Head of caudate nucleus (tissue), 42 donors: Measurements from ENCODE around the gene TEX12.
"Not testable (repeated sequence)": the region's sequence is repeated elsewhere in the genome, so short reads cannot be mapped to it uniquely, and the experiment has no call there.

Experiments
- DNase-seq, 42 donors: peaks; one replicate each; pipeline versions ENCODE4 v3.0.0 to v3.0.0-alpha.2; 2020 to 2021; ENCODE audit warnings: mixed read lengths in 7 of 42
- intact Hi-C: fragments of 100-400 bp; cut with DNase I; formaldehyde crosslinking; loops from one replicate; pipeline ENCODE4 v1.15.0; 2022

TEX12 gene

DNA sequence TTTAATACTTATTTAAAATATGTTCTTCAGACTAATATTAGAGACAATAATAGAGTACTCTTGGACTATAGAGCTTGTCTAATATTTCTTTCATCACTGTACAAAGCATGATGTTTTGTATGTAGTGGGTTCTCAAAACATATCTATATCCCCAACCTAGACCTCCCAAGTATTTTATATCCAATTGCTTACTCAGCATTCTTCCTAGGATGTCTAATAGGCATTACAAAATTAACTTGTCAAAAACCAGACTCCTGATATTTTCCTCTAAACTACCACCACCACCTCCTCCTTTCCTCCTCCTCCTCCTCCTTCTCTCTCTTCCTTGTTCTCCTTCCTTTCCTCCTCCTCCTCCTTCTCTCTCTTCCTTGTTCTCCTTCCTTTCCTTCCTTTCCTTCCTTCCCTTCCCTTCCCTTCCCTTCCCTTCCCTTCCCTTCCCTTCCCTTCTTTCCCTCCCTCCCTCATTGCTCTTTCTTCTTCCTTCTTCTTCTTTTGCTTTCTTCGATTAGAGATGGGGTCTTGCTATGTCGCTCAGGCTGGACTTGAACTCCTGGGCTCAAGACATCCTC lies 29.4 kb downstream of the TEX12 start:
- intact Hi-C loops = no loop called here
- DNase-seq = no peak

DNA sequence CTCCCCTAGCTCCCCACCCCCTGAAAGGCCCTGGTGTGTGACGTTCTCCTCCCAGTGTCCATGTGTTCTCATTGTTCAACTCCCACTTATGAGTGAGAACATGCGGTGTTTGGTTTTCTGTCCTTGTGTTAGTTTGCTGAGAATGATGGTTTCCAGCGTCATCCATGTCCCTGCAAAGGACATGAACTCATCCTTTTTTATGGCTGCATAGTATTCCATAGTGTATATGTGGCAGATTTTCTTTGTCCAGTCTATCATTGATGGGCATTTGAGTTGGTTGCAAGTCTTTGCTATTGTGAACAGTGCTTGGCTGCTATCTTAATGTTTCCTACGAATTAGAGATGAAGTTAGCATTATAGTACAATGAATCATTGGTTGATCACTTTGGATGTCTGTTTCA lies 31.9 kb downstream of the TEX12 start:
- DNase-seq, intact Hi-C loops: not testable (repeated sequence)

DNA sequence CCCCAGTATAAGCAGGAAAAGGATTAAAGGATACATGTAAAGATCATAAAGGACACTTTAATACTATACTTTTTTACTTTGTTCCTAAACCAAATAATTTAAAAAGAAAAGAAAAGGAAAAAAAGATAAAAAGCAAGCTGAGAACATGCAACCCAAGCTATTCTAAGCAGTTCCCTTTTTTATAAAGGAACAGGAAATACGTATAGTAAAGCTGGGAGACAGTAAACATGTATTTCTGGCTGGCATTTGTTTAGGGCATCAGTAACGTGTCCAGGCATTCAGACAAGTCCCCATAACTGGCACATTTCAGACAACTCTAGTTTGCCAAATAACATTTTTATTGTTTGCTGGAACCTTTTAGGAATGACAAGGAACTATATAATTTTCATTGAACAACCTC lies 33.1 kb downstream of the TEX12 start:
- intact Hi-C loops = no loop called here
- DNase-seq = no peak

DNA sequence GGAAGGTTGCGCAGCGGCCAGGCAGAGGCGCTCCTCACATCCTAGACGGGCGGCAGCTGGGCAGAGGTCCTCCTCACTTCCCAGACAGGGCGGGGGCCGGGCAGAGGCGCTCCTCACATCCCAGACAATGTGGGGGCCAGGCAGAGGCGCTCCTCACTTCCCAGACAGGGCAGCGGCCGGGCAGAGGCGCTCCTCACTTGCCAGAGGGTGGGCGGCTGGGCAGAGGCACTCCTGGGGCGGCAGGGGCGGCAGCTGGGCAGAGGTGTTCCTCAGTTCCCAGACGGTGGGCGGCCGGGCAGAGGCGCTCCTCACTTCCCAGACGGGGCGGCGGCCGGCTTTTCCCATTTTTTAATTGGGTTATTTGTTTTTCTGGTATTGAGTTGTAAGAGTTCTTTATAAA lies 38.9 kb downstream of the TEX12 start:
- peak in 1 of 42 donors; percentile 49 for DNase-seq
- intact Hi-C loops = no loop called here

DNA sequence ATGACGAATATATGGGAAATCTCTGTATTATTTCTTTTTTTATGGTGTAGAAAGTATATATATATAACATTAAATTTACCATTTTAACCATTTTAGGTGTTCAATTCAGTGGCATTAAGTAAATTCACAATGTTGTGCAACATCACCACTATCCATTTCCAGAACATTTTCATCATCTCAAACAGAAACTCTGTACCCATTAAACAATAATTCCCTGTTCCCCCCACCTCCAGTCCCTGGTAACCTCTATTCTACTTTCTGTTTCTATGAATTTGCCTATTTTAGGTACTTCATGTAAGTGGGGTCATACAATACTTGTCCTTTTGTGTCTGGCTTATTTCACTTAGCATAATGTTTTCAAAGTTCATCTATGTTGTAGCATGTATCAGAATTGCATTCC lies 43.7 kb downstream of the TEX12 start:
- no peak for DNase-seq
- intact Hi-C loops = no loop called here

DNA sequence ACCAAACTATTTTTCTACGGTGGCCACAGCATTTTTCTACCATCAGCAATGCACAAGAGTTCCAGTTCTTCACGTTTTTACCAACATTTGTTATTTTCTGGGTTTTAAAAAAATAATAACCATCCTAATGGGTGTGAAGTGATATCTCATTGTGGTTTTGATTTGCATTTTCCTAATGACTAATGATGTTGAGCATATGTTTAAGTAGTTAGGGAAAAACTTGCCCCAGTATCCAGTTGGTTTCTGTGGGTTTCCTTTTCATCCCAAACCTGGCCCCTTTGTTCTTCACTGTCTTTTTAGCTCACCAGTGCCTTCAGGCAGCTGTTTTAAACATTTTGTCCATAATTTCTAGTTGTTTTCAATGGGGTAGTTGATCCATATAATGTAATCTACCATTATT lies 44.4 kb downstream of the TEX12 start:
- no peak for DNase-seq
- intact Hi-C loops = no loop called here

DNA sequence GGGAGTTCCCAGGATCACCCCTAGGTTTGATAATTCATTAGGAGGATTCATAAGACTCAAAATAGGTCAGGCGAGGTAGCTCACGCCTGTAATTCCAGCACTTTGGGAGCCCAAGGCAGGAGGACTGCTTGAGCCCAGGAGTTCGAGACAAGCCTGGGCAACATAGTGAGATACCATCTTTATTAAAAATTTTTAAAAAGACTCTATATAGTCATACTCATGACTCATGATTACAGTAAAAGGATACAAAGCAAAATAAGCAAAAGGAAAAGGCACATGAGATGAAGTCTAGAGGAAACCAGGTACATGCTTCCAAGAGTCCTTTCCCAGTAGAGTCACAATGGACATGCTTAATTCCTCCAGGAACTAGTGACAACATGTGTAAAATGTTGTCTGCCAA lies 45.1 kb downstream of the TEX12 start:
- no peak for DNase-seq
- intact Hi-C loops = no loop called here

DNA sequence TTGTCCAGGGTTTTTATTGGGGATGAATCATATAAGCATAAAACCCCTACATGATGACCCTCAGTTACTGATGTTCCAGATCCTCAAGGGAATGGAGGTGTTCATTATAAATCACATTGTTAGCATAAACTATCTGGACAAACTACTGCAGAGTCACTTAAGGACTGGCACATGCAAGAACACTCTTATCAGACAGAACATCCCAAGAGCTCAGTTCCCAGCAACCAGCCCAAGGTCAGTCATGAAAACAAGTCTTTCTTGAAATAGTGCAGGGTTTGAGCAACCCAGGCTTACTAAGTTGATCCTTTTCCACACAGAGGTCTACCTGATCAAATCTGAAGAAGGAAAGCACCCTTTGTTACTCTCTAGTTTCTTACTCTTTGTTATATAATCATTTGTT lies 45.5 kb downstream of the TEX12 start:
- no peak for DNase-seq
- intact Hi-C loops = no loop called here

DNA sequence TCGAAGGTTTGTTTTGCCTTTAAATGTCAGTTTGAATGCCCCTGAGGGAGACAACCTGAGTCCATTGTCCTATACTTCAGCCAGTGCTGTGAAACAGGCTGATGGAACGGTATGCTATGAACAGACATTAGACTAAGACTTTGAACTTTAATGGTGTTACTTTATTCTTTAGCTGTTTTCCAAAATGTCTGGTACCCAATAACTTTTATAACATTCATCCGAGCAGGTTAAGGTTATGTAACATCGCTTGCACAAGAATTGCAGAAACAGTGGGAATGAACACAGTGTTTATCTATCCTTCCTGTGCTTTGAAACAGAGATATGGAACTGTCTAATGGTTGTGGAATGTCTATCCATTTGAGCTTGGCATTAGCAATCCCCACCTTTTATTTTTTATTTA lies 46.6 kb downstream of the TEX12 start:
- intact Hi-C loops = no loop called here
- no peak for DNase-seq

DNA sequence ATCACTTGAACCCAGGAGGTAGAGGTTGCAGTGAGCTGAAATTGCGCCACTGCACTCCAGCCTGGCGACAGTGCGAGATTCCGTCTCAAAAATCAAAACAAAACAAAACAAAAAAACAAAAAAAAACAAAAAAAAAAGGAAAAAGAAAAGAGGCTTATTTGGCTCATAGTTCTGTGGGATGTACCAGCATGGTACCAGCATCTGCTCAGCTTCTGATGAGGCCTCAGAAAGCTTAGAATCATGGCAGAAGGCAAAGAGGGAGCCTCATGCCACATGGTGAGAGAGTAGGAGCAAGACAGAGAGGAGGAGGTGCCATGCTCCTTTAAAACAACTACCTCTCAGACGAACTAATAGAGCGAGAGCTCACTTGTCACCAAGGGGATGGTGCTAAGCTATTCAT lies 48.4 kb downstream of the TEX12 start:
- intact Hi-C loops = loop anchor here (5.0 kb wide), 1 partner anchor 62 kb away; no protein-coding TSS in a partner anchor
- no peak for DNase-seq

DNA sequence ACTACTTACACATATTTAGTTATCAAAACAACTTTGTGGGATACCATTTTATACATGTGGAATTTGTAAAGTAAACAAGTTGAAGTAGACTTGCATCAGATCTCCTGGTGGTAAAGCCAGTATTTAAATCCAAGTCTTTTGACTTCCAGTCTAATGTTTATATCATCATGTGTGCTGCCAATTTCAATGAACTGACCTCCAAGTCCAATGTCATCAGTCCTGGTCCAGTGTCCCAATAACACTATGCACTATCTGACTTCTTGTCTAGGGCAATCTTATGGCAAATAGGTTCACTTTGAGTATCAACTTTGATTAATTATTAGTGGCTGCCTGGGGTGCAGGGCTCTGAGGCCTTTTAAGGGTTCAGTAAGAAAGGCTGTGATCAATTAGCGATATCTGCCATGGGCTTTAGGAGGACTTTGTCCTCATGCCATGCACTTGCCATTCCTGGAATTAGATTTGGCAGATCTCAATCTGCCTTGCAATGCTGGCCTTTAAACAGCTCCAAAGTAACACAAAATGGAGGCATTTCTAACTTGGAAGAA lies 49.5 kb downstream of the TEX12 start:
- no peak for DNase-seq
- intact Hi-C loops = loop anchor here (5.0 kb wide), 1 partner anchor 61 kb away; no protein-coding TSS in a partner anchor

DNA sequence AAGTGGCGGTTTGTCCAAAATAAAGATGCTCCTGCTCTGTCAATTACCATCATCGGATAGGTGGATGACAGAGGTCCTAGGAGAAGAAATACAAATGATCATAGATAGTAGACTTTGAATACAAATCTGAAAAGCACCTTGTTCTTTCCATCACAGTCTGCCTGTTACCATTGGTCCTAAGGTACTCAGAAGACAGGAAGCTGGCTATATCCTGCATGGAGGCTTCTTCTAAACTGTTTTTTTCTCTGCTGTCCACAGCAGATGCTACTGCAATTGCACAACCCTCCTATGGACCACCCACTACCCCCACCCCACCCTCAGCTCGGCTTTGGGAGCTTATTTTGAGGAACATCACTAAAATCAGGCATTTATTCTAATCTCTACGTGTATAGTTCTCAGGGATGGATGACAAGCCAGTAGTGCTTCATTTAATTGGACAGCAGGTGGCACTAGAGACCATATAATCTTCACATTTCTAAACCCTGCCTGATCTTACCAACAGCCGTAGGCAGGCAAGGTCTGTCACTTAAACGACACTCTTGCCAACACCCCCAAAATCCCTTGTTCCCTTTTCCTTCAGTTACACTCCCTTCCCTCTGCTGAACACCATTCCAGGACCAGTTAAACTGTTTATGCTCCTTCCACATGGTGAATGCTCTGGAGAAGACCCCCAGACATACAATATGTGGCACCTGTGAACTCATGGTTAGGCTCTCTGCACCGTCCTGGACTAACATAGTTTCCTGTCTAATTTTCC lies 52.5 kb downstream of the TEX12 start:
- intact Hi-C loops = loop anchor here (5.0 kb wide), 1 partner anchor 58 kb away; no protein-coding TSS in a partner anchor
- peak in 32 of 42 donors; percentile 6 to 84 (median 49) for DNase-seq

DNA sequence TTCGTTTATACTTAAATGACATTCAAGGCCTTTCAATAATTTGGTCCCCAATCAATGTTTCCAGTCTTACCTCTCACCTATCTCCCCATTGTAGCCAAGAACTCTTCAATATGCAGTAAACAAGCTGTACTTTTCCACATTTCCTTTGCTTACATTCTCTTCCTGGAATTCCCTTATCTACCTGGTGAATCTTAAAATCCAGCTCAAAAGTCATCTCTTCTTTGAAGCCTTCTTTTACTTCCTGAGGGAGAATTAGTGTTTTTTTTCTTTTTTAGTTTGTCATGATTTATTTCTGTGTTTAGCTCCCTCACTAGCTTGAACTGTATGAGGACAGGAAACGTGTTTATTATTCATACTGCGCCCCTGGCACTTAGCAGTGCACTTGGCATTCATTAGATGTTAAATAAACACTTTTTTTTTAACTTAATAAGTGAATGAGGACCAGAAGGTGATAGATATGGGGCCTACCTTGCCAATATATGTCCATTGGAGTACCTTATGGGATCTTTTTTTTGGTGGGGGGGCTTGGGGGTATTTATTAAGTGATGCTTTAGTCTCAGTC lies 54.2 kb downstream of the TEX12 start:
- no peak for DNase-seq
- intact Hi-C loops = no loop called here
